Measurements from ENCODE around the gene EMC8.
"Not testable (repeated sequence)": the region's sequence is repeated elsewhere in the genome, so short reads cannot be mapped to it uniquely, and the experiment has no call there.

Gene EMC8

DNA sequence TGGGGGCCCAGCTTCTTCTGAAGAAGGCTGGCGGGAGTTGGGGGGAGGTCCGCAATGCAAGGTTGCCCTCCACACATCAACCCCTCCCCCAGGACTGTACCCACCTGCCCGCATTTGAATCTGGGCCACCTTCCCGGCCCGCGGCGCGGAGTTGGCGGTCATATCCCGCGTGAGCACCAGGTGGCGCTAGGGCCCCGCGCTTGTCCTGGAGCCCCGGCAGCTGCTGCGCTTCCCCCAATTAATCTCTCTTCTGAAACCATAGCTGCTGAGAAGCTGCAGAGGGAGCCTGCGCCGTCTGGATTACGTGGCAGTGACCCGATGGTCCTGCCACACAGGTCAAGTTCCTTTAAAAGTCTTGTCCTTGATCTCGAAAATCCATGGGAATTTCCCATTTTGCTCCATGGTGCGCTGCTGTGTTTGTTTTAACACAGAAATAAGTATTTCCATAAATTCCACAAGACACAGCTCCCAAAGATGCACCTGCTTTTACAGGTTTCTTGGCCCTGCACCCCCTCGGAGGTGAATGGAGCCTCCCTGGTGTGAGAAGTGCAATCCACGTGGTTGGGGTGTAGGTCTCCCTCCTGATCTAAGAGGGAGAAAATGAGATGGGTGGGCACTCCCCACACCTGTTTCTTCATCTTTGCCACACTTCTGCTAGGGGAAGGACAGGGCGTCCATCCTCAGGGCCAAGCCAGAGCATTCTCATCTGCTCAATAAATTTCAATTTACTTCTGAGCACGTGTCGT lies 22.2 kb upstream of the EMC8 start:
- DNase-seq (ENCODE audit: low read depth, low spot score), result no peak
- no peak overlapping the region for H3K27ac ChIP-seq
- no peaks in the 10 kb centered on the region for H3K36me3 ChIP-seq (ENCODE audit: insufficient read depth, low read length)
- H3K9me3 ChIP-seq (ENCODE audit: low read depth, low read length), result no peaks in the 10 kb centered on the region
- no peak overlapping the region for H3K9ac ChIP-seq (ENCODE audit: insufficient read length)
- no peak overlapping the region for H3K4me3 ChIP-seq
- TF ChIP-seq EZH2 (IDR thresholded peaks at IDR 0.05), result no peak

DNA sequence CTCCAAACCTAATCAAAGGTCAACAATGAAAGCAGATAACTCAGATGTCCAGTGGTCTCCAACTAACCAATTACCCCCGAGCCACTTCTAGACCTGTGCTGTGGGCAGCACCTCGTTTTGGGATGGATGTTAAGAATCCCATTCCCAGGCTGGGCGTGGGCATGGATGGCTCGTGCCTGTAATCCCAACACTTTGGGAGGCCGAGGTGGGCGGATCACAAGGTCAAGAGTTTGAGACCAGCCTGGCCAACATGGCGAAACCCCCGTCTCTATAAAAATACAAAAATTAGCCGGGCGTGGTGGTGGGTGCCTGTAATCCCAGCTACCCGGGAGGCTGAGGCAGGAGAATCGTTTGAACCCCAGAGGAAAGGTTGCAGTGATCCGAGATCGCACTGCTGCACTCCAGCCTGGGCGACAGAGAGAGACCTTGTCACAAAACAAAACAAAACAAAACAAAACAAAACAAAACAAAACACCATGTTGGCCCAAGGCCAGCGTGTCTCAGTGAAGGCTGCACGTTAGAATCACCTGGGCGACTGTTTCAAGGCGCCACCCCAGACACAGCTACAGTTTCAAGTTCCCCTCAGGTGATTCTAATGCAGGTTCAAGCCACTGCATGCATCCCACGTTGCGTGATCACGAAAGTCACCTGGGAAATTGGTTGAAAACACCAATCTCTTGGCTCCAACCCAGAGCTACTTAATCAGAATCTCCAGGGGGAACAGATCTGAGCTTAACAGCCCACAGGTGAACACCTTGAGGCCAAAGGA lies 21.4 kb upstream of the EMC8 start:
- H3K36me3 ChIP-seq (ENCODE audit: insufficient read depth, low read length), result no peaks in the 10 kb centered on the region
- no peaks in the 10 kb centered on the region for H3K9me3 ChIP-seq (ENCODE audit: low read depth, low read length)
- no peak overlapping the region for H3K4me3 ChIP-seq
- no peak overlapping the region for H3K27ac ChIP-seq
- no peak overlapping the region for H3K9ac ChIP-seq (ENCODE audit: insufficient read length)
- DNase-seq (ENCODE audit: low read depth, low spot score), result no peak
- no peak for TF ChIP-seq EZH2 (IDR thresholded peaks at IDR 0.05)

DNA sequence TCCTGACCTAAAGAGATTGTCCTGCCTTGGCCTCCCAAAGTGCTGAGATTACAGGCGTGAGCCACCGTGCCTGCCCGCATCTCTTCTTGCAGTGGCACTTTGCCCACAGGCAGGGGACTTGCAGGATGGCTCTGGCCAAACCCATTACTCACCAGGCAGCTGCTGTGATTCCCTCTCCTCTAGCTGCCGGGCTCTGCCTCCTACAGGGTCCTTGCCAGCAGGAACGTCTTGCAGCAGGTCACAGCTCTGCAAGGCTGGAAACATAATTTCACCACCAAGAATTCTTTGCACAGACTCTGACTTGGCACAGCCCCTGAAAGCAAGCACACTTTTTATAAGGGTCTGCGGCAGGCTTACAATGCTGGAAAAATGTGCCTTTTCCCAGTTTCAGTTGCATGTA lies 20.4 kb upstream of the EMC8 start:
- TF ChIP-seq EZH2 (IDR thresholded peaks at IDR 0.05), result no peak
- TF ChIP-seq POLR2AphosphoS5 (IDR thresholded peaks at IDR 0.05; ENCODE audit: borderline replicate concordance, low read depth, low read length), result no peak
- TF ChIP-seq FOXP2 (optimal IDR thresholded peaks at IDR 0.05; ENCODE audit: control extremely low read depth, extremely low read length, insufficient read depth), result no peak
- H3K9me3 ChIP-seq (ENCODE audit: low read depth, low read length), result no peaks in the 10 kb centered on the region
- DNase-seq (ENCODE audit: low read depth, low spot score), result no peak
- H3K4me3 ChIP-seq, result no peak overlapping the region
- H3K36me3 ChIP-seq (ENCODE audit: insufficient read depth, low read length), result no peaks in the 10 kb centered on the region
- no peak overlapping the region for H3K27ac ChIP-seq
- H3K9ac ChIP-seq (ENCODE audit: insufficient read length), result no peak overlapping the region

DNA sequence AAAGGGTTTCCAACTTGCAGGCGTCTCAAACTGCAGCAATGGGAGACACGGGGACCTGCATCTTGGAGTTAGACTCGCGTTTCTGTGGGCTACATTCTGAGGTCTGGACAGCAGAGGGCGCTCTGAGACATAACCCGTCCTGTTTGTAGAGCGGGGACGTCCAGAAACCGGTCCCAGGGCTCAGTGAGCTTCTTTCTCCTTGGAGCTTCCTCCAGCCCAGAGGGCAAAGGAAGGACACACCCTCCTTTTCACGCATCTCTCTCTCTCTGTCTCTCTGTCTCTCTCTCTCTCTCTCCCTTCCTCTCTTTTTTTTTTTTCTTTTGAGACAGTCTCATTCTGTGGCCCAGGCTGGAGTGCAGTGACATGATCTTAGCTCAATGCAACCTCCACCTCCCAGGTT lies 19.9 kb upstream of the EMC8 start:
- Histone ChIP-seq H3K27ac (no peak overlapping the region), H3K9me3 (ENCODE audit: low read depth, low read length) (no peaks in the 10 kb centered on the region), H3K9ac (ENCODE audit: insufficient read length) (no peak overlapping the region), H3K36me3 (ENCODE audit: insufficient read depth, low read length) (no peaks in the 10 kb centered on the region), H3K4me3 (no peak overlapping the region)
- DNase-seq (ENCODE audit: low read depth, low spot score), result no peak
- TF ChIP-seq FOXP2 (optimal IDR thresholded peaks at IDR 0.05; ENCODE audit: control extremely low read depth, extremely low read length, insufficient read depth) (no peak), EZH2 (IDR thresholded peaks at IDR 0.05) (no peak), POLR2AphosphoS5 (IDR thresholded peaks at IDR 0.05; ENCODE audit: borderline replicate concordance, low read depth, low read length) (no peak)

DNA sequence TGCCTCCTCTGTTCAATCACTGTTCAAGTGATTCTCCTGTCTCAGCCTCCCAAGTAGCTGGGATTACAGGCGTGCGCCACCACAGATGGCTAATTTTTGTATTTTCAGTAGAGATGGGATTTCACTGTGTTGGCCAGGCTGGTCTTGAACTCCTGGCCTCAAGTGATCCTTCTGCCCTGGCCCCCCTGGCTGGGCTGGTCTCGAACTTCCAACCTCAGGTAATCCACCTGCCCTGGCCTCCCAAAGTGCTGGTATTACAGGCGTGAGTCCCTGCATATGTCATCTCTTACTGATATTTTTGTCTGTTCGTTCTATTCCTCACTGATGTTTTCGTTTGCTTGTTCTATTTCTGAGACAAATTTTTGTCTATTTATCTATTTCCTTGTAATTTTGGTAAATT lies 17.9 kb upstream of the EMC8 start:
- H3K9ac ChIP-seq (ENCODE audit: insufficient read length); H3K27ac ChIP-seq; H3K36me3 ChIP-seq (ENCODE audit: insufficient read depth, low read length); H3K4me3 ChIP-seq; H3K9me3 ChIP-seq (ENCODE audit: low read depth, low read length); DNase-seq (ENCODE audit: low read depth, low spot score): not testable (repeated sequence)

GRCh38 chr16:85816159-85816558 lies 16.8 kb upstream of the EMC8 start:
- no peak for DNase-seq (ENCODE audit: low read depth, low spot score)
- H3K36me3 ChIP-seq (ENCODE audit: insufficient read depth, low read length), result no peaks in the 10 kb centered on the region
- TF ChIP-seq POLR2AphosphoS5 (IDR thresholded peaks at IDR 0.05; ENCODE audit: borderline replicate concordance, low read depth, low read length) (no peak), FOXP2 (optimal IDR thresholded peaks at IDR 0.05; ENCODE audit: control extremely low read depth, extremely low read length, insufficient read depth) (no peak), EZH2 (IDR thresholded peaks at IDR 0.05) (no peak)
- no peaks in the 10 kb centered on the region for H3K9me3 ChIP-seq (ENCODE audit: low read depth, low read length)
- no peak overlapping the region for H3K4me3 ChIP-seq
- H3K9ac ChIP-seq (ENCODE audit: insufficient read length), result no peak overlapping the region
- no peak overlapping the region for H3K27ac ChIP-seq

- no peaks in the 10 kb centered on the region for H3K36me3 ChIP-seq (ENCODE audit: insufficient read depth, low read length)
- H3K27ac ChIP-seq, result no peak overlapping the region
- H3K9ac ChIP-seq (ENCODE audit: insufficient read length), result no peak overlapping the region
- TF ChIP-seq FOXP2 (optimal IDR thresholded peaks at IDR 0.05; ENCODE audit: control extremely low read depth, extremely low read length, insufficient read depth), result no peak
- no peak for TF ChIP-seq POLR2AphosphoS5 (IDR thresholded peaks at IDR 0.05; ENCODE audit: borderline replicate concordance, low read depth, low read length)
- TF ChIP-seq EZH2 (IDR thresholded peaks at IDR 0.05), result no peak
- H3K9me3 ChIP-seq (ENCODE audit: low read depth, low read length), result no peaks in the 10 kb centered on the region
- DNase-seq (ENCODE audit: low read depth, low spot score), result no peak
- no peak overlapping the region for H3K4me3 ChIP-seq
These were observed 13.7 kb upstream of the EMC8 start for GRCh38 chr16:85812811-85813700.

- H3K9me3 ChIP-seq (ENCODE audit: low read depth, low read length), result no peaks in the 10 kb centered on the region
- H3K9ac ChIP-seq (ENCODE audit: insufficient read length), result no peak overlapping the region
- DNase-seq (ENCODE audit: low read depth, low spot score), result no peak
- no peaks in the 10 kb centered on the region for H3K36me3 ChIP-seq (ENCODE audit: insufficient read depth, low read length)
- TF ChIP-seq POLR2AphosphoS5 (IDR thresholded peaks at IDR 0.05; ENCODE audit: borderline replicate concordance, low read depth, low read length) (no peak), EZH2 (IDR thresholded peaks at IDR 0.05) (no peak), FOXP2 (optimal IDR thresholded peaks at IDR 0.05; ENCODE audit: control extremely low read depth, extremely low read length, insufficient read depth) (no peak)
- peak overlapping the region; percentile 30; the same call in 1 of the 2 replicates for H3K4me3 ChIP-seq
- H3K27ac ChIP-seq, result no peak overlapping the region
These were observed 12.9 kb upstream of the EMC8 start for GRCh38 chr16:85812031-85812807.

Data from SK-N-MC (cell line).